Ishikawa (cell line): ENCODE measurements around the gene GALNT14.
A peak's percentile ranks its signal among the peaks of the same experiment; 100 is the strongest.

Experiments
- CEBPB ChIP-seq: IDR thresholded peaks from 2 replicates; pipeline ENCODE4 v1.6.1; 2012
- CREB1 ChIP-seq: IDR thresholded peaks from 2 replicates; pipeline ENCODE4 v1.6.1; 2012; ENCODE audit warnings: low read depth
- EGR1 ChIP-seq: IDR thresholded peaks from 2 replicates; pipeline ENCODE4 v1.6.1; 2012
- EP300 ChIP-seq: IDR thresholded peaks from 2 replicates; pipeline ENCODE4 v1.6.1; 2012; ENCODE audit warnings: borderline replicate concordance
- FOXM1 ChIP-seq: IDR thresholded peaks from 2 replicates; pipeline ENCODE4 v1.6.1; 2012; ENCODE audit warnings: low read depth, borderline replicate concordance
- MAX ChIP-seq: IDR thresholded peaks from 2 replicates; pipeline ENCODE4 v1.6.1; 2012
- NFIC ChIP-seq: IDR thresholded peaks from 2 replicates; pipeline ENCODE4 v1.6.1; 2012
- RAD21 ChIP-seq: IDR thresholded peaks from 2 replicates; pipeline ENCODE4 v1.6.1; 2012; ENCODE audit warnings: low read depth
- REST ChIP-seq: IDR thresholded peaks from 2 replicates; pipeline ENCODE4 v1.6.1; 2012; ENCODE audit warnings: low read depth, mild to moderate bottlenecking
- TAF1 ChIP-seq: IDR thresholded peaks from 2 replicates; pipeline ENCODE4 v1.6.1; 2012; ENCODE audit warnings: low read depth, mild to moderate bottlenecking
- TCF12 ChIP-seq: IDR thresholded peaks from 2 replicates; pipeline ENCODE4 v1.6.1; 2012; ENCODE audit warnings: low read depth
- TEAD4 ChIP-seq: IDR thresholded peaks from 2 replicates; pipeline ENCODE4 v1.6.1; 2012
- USF1 ChIP-seq: IDR thresholded peaks from 2 replicates; pipeline ENCODE4 v1.6.1; 2012
- YY1 ChIP-seq: IDR thresholded peaks from 2 replicates; pipeline ENCODE4 v1.6.1; 2012; ENCODE audit warnings: low read depth
- ZBTB7A ChIP-seq: IDR thresholded peaks from 2 replicates; pipeline ENCODE4 v1.6.1; 2012; ENCODE audit warnings: low read depth

The GALNT14 gene

GRCh38 chr2:31107591-31108300 is 30.5 kb downstream of the GALNT14 start:
- no peak for TF ChIP-seq TEAD4
- peak; percentile 78 for TF ChIP-seq REST
- TF ChIP-seq TCF12, result no peak

- no peak for TF ChIP-seq REST
- no peak for TF ChIP-seq USF1
- no peak for TF ChIP-seq ZBTB7A
- TF ChIP-seq TEAD4, result no peak
- TF ChIP-seq EP300, result no peak
- no peak for TF ChIP-seq EGR1
- no peak for TF ChIP-seq CREB1
- TF ChIP-seq YY1, result no peak
- no peak for TF ChIP-seq NFIC
- TF ChIP-seq TCF12, result no peak
- TF ChIP-seq MAX, result no peak
- no peak for TF ChIP-seq FOXM1
- no peak for TF ChIP-seq RAD21
- TF ChIP-seq CEBPB, result no peak
- TF ChIP-seq TAF1, result no peak
Observed at GRCh38 chr2:31101701-31102100, 36.5 kb downstream of the GALNT14 start.

GRCh38 chr2:31097962-31098613 is 40.2 kb downstream of the GALNT14 start:
- no peak for TF ChIP-seq CEBPB
- no peak for TF ChIP-seq RAD21
- TF ChIP-seq EP300, result no peak
- no peak for TF ChIP-seq MAX
- TF ChIP-seq EGR1, result no peak
- no peak for TF ChIP-seq CREB1
- TF ChIP-seq NFIC, result no peak
- no peak for TF ChIP-seq TEAD4
- TF ChIP-seq YY1, result no peak
- no peak for TF ChIP-seq TCF12
- TF ChIP-seq FOXM1, result no peak
- no peak for TF ChIP-seq REST
- TF ChIP-seq TAF1, result no peak
- no peak for TF ChIP-seq ZBTB7A

GRCh38 chr2:31090188-31090587 is 48.1 kb downstream of the GALNT14 start:
- no peak for TF ChIP-seq CEBPB
- no peak for TF ChIP-seq NFIC
- TF ChIP-seq YY1, result no peak
- no peak for TF ChIP-seq TCF12
- no peak for TF ChIP-seq TAF1
- TF ChIP-seq TEAD4, result no peak
- no peak for TF ChIP-seq RAD21
- TF ChIP-seq USF1, result no peak
- TF ChIP-seq MAX, result no peak
- no peak for TF ChIP-seq EP300
